Muscle layer of duodenum (tissue), 2 donors: ENCODE measurements around the gene NTNG2.
A peak's percentile ranks its signal among the peaks of the same experiment; 100 is the strongest.

Source experiments
- H3K27ac ChIP-seq: one replicate; pipeline ENCODE4 v1.7.0; 2013; ENCODE audit warnings: mild to moderate bottlenecking, low read length
- H3K27me3 ChIP-seq: one replicate; pipeline ENCODE4 v1.7.0; 2013; ENCODE audit warnings: low read depth, mild to moderate bottlenecking, control low read depth, low read length
- H3K36me3 ChIP-seq, 2 donors: one replicate each; pipeline ENCODE4 v1.7.0; 2013; ENCODE audit warnings: low read length in 2 of 2, control low read depth in 1 of 2, mild to moderate bottlenecking in 1 of 2; ENCODE audit not compliant: insufficient read depth in 2 of 2, control insufficient read depth in 1 of 2
- H3K4me1 ChIP-seq, 2 donors: one replicate each; pipeline ENCODE4 v1.7.0; 2013; ENCODE audit warnings: low read length in 2 of 2, mild to moderate bottlenecking in 2 of 2, control low read depth in 1 of 2, moderate library complexity in 1 of 2; ENCODE audit not compliant: insufficient read depth in 2 of 2, control insufficient read depth in 1 of 2
- H3K4me3 ChIP-seq, 2 donors: one replicate each; pipeline ENCODE4 v1.7.0; 2013; ENCODE audit warnings: low read length in 2 of 2, low read depth in 1 of 2, mild to moderate bottlenecking in 1 of 2
- H3K9me3 ChIP-seq, 2 donors: one replicate each; pipeline ENCODE4 v1.7.0; 2013; ENCODE audit warnings: low read length in 2 of 2, control low read depth in 1 of 2, mild to moderate bottlenecking in 1 of 2; ENCODE audit not compliant: control insufficient read depth in 1 of 2
- donor health status: healthy.

NTNG2 gene, protein sequence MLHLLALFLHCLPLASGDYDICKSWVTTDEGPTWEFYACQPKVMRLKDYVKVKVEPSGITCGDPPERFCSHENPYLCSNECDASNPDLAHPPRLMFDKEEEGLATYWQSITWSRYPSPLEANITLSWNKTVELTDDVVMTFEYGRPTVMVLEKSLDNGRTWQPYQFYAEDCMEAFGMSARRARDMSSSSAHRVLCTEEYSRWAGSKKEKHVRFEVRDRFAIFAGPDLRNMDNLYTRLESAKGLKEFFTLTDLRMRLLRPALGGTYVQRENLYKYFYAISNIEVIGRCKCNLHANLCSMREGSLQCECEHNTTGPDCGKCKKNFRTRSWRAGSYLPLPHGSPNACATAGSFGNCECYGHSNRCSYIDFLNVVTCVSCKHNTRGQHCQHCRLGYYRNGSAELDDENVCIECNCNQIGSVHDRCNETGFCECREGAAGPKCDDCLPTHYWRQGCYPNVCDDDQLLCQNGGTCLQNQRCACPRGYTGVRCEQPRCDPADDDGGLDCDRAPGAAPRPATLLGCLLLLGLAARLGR

DNA sequence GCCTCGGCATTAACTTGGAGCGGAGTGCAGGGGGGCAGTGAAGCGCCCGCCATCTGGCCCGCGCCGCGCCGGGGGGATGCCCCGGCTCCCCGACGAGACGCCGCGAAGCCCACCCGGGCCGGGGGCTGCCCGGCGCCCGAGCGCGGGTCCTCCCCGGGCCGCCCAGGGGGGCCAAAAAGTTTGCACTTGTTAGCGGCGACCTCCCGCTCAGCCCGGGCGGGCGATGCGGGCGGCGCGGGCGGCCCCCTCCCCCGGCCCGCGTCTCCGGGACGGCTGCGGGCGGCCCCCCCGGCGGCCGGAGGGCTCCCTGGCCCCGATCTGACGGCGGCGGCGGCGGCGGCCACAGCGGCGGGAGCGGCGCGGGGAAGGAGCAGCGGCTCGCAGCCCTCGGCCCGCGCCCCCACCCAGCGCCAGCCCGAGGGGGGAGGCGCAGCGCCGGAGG lies at the start of gene NTNG2:
Gene NTNG2, plus strand, starts transcription at position 316 of the 442 bp plus-strand sequence. CDS start 4,774 bp downstream, outside the sequence.
- Histone ChIP-seq H3K4me3 (peak within 1 kb of the TSS; percentile 59 to 77), H3K27me3 (peaks cover 29% of the 10 kb centered on the region), H3K4me1 (peaks cover 5 to 36% of the 10 kb centered on the region in 2 donors), H3K27ac (no peak within 1 kb of the TSS), H3K9me3 (no peaks in the 10 kb centered on the region), H3K36me3 (no peaks in the 10 kb centered on the region)

DNA sequence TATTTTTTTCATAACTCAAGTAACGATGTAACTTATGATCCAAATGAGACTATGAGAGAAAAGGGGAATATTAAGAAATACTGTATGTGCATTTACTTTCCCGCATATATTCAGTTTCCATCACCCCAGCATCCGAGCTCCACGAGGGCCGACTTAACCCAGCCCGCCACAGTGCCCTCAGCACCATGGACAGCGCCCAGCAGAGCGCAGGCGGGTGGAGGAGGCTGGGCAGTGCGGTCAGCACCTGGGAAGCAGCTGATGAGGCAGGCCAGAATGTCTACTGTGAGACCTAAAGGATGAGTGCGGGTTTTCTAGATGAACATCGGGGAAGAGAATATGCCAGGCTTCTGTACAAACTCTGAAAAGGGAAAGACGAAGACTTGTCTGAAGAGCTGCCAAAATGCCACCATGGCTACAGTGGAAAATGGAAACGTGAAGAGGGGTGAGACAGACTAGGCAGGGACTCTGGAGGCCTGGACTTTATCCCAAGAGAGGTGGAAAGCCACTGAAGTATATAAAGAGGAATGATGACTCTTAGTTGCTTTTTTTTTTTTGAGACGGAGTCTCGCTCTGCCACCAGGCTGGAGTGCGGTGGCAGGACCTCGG lies 47.7 kb upstream of the NTNG2 start:
- Histone ChIP-seq H3K27me3 (no peaks in the 10 kb centered on the region), H3K4me1 (no peaks in the 10 kb centered on the region), H3K27ac (no peak overlapping the region), H3K36me3 (no peaks in the 10 kb centered on the region), H3K4me3 (no peak overlapping the region), H3K9me3 (no peaks in the 10 kb centered on the region)

DNA sequence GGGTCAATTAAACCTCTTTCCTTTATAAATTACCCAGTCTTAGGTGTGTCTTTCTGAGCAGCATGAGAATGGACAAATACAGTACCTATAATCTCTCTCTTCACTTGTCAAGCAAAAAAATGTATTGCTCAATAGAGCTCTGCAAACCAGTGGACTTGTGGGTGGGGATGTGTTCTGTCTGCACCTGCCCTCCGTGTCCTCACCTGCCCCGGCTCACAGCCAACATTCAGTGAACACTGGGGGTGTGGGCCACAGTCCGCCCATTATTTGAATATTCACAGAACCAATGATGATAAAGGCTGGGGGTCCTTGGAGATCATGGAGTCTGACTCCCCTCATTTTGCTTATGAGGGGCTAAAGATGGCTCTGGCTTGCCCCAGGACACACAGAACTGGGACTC lies 45.3 kb upstream of the NTNG2 start:
- H3K4me3 ChIP-seq = no peak overlapping the region
- H3K36me3 ChIP-seq = no peaks in the 10 kb centered on the region
- H3K4me1 ChIP-seq = no peaks in the 10 kb centered on the region
- H3K27me3 ChIP-seq = no peaks in the 10 kb centered on the region
- no peaks in the 10 kb centered on the region for H3K9me3 ChIP-seq
- no peak overlapping the region for H3K27ac ChIP-seq

DNA sequence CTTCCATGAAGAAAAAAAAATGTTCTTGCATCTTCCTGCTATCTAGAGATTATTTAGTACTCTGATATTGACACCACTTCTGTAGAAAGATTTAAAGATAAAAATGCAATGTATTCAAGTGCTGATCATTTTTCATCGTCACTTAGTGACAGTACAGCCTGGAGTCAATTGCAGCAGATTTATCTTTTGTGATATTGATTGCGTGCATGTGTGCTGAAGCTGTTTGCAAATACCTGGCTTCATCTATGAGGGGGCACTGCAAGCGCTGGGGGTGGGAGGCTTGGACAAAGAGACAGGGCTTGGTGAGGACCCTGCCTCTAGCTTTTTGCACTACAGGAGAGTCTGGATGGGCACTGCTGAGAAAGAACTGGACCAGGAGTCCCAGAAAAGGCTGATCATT lies 44.2 kb upstream of the NTNG2 start:
- Histone ChIP-seq H3K9me3 (no peaks in the 10 kb centered on the region), H3K27me3 (no peaks in the 10 kb centered on the region), H3K4me3 (no peak overlapping the region), H3K36me3 (no peaks in the 10 kb centered on the region), H3K27ac (no peak overlapping the region), H3K4me1 (no peaks in the 10 kb centered on the region)

DNA sequence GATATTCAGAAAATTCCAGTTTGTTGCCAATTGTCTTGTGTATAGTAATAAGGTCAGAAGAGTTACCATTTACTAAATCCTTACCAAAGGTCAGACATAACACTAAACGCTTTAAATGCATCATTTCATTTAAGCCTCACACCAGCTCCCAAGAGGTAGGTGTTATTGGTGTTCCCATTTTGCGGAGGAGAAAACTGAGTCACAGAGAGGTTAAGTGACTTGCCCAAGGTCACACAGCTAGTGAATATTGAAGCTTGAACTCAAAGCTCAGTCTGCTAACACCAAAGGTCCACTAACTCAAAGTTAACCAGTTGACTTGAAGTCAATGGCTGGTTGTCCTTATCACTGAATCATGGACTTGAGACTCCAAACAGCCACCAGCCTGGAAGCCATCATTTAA lies 40.8 kb upstream of the NTNG2 start:
- H3K9me3 ChIP-seq = no peaks in the 10 kb centered on the region
- no peaks in the 10 kb centered on the region for H3K4me1 ChIP-seq
- H3K27ac ChIP-seq = no peak overlapping the region
- no peak overlapping the region for H3K4me3 ChIP-seq
- H3K36me3 ChIP-seq = no peaks in the 10 kb centered on the region
- no peaks in the 10 kb centered on the region for H3K27me3 ChIP-seq

DNA sequence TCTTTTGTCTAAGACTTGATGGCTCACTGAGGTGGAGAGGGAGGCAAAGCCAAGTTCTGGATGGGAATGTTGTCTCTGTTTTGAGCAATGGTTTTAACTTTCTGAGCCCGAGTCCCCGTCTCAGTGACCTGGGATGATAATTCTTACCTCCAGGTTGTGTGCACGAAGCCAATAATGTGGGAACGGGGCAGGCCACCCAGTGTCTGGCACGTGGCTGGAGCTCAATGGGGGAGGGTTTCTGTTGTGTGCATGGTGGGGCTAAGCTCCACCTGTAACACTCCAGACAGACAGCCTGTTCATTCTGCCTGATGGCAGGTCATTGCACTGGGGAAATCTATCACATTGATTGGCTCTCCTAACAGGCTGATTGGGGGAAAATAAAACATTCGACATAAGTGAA lies 37.1 kb upstream of the NTNG2 start:
- H3K4me3 ChIP-seq = no peak overlapping the region
- no peaks in the 10 kb centered on the region for H3K9me3 ChIP-seq
- H3K27ac ChIP-seq = no peak overlapping the region
- no peaks in the 10 kb centered on the region for H3K36me3 ChIP-seq
- H3K27me3 ChIP-seq = peaks cover 6% of the 10 kb centered on the region
- H3K4me1 ChIP-seq = no peaks in the 10 kb centered on the region

DNA sequence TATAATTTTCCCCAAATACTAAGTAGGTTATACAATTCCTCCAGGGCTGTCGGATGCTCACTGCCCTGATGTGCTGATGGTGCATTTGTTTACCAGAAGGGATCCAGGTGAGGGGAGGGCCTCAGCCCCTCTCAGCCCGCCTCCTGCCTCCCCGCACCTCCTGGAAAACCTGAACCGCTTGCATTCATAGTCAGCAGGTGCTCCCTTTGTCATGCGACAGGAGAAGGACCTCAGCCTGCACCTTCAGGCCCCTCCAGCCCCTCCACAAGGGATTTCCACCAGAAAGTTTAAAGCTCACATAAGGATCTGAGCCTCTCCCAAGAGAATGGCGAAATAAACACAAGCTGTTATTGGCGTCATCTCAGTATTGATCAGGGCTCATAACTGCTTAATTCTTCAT lies 36.5 kb upstream of the NTNG2 start:
- Histone ChIP-seq H3K27ac (no peak overlapping the region), H3K9me3 (no peaks in the 10 kb centered on the region), H3K4me3 (no peak overlapping the region), H3K4me1 (no peaks in the 10 kb centered on the region), H3K36me3 (no peaks in the 10 kb centered on the region), H3K27me3 (peaks cover 6% of the 10 kb centered on the region)

DNA sequence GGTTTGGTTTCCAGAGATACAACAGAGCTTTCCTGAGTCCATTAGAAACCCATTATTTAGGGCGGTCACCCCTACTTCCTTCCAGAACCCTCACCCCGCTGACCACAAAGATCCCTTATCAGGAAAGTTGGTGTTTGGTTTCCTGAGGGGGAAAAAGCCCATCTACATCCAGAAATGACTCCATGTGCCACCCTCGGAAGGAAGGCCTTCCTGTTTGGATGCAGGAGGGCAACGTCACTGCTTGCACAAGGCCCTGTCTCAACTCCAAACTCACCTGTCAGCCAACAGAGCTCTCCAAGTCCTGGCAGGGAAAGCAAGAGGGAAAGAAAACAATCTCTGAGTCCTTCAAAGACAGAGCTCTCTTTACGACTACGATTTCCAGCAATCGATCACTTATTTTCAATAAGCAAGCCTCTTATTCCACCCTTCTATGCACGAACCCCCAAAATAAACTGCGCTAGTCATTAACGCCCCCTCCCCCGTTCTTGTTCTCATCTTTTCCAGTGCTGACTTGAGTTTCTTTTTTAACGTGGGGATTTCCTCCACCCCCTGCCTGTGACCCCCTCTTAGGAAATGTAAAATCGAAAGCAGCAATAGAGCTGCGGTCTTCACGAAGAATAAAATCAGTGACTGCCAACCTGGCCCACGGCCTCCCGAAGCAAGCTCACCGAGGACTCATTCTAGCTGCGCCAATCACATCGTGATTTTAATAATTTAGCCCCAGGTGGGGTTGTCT lies 35.7 kb upstream of the NTNG2 start:
- Histone ChIP-seq H3K9me3 (no peaks in the 10 kb centered on the region), H3K27me3 (peaks cover 6% of the 10 kb centered on the region), H3K4me1 (no peaks in the 10 kb centered on the region), H3K27ac (no peak overlapping the region), H3K36me3 (no peaks in the 10 kb centered on the region), H3K4me3 (no peak overlapping the region)

DNA sequence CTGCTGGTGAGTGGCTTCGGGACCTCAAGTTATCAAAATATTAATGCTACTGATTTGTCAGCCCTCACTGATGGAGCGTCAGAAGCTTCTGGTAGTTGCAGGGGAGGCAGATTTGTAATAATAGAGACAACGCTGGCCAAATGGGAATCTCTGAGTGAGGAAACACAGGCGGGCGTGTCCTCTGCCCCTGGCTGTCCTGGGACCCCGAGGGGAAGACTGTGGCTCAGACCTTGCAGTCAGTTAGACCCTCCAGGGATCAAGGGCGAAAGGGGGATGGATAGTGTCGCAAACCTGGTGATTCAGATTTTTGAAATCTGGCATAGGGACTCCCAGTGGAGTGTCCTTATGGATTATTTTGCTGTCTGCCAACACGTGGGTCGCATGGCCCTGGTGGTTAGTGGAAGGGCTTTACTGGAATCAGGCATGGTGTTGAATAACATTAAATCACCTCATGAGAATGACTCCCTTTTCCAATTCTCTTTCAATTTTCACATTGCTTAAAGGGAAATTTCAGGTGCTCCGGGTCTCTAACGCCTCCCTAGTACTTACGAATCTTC lies 35.1 kb upstream of the NTNG2 start:
- no peaks in the 10 kb centered on the region for H3K4me1 ChIP-seq
- no peak overlapping the region for H3K4me3 ChIP-seq
- H3K27me3 ChIP-seq = peaks cover 6% of the 10 kb centered on the region
- no peaks in the 10 kb centered on the region for H3K9me3 ChIP-seq
- no peaks in the 10 kb centered on the region for H3K36me3 ChIP-seq
- no peak overlapping the region for H3K27ac ChIP-seq

DNA sequence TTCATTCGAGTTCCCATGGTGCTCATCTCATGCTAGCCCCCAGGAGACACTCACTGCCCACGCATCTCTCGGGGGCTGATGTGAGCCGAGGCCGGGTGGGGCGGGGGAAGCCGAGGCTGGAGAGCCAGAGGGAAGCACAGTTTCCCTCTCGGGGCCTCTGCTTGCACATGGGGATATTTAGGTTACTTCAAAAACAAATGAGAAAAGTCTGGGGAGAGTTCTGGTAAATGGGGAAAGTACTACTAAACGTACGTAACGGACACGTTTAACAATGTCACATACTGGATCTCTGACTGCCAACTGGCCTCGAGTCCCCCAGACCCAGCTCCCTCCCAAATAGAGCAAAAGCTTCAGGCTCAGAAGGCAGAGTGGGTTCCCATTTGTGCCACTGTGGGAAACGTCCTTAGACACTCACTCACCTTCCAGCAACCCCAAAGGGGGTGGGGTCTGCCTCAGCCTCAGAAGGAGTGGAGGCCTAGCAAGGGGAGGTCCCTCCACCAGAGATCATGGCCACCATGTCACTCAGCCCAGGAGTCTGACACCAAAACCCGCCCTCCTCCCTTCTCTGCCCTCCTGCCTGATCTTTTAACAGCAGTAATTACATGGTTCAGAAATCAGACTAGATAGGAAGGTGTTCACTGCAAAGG lies 33.8 kb upstream of the NTNG2 start:
- Histone ChIP-seq H3K27ac (no peak overlapping the region), H3K4me1 (no peaks in the 10 kb centered on the region), H3K4me3 (no peak overlapping the region), H3K9me3 (no peaks in the 10 kb centered on the region), H3K27me3 (peaks cover 6% of the 10 kb centered on the region), H3K36me3 (no peaks in the 10 kb centered on the region)
